Thyroid gland (tissue), 4 donors: ENCODE data around the gene S100A4. TPM values are rescaled to one million over a fixed set of nuclear protein-coding genes. Genes with fewer than 3 reads are reported as not detected.

ENCODE experiments used
- DNase-seq, 2 donors: peaks; one replicate each; pipeline ENCODE4 v3.0.0-alpha.2; 2019
- H3K27ac ChIP-seq, 3 donors: fragments of 200-600 bp; sonication (generic); 1 replicate in 2 of 3; 2 replicates in 1 of 3; pipeline ENCODE4 v1.5.1; 2016 to 2019; ENCODE audit warnings: mild to moderate bottlenecking in 1 of 3, moderate library complexity in 1 of 3
- H3K27me3 ChIP-seq: fragments of 200-600 bp; sonication (generic); one replicate; pipeline ENCODE4 v1.5.1; 2019
- H3K36me3 ChIP-seq, 2 donors: fragments of 200-600 bp; sonication (generic); one replicate each; pipeline ENCODE4 v1.5.1; 2016 to 2019
- H3K4me1 ChIP-seq, 2 donors: fragments of 200-600 bp; sonication (generic); one replicate each; pipeline ENCODE4 v1.5.1; 2017 to 2019
- H3K4me3 ChIP-seq, 3 donors: fragments of 200-600 bp; sonication (generic); replicated peaks in 1 of 3; 1 replicate in 2 of 3; 2 replicates in 1 of 3; pipeline ENCODE4 v1.5.1; 2016; ENCODE audit warnings: mild to moderate bottlenecking in 1 of 3
- H3K9me3 ChIP-seq: fragments of 200-600 bp; sonication (generic); one replicate; pipeline ENCODE4 v1.5.1; 2017
- POLR2A ChIP-seq, 2 donors: fragments of 450-650 bp; IDR thresholded peaks; one replicate each; pipeline ENCODE4 v1.6.1; 2017; ENCODE audit warnings: antibody characterized with exemption in 2 of 2, mild to moderate bottlenecking in 2 of 2, moderate library complexity in 1 of 2
- WGBS, 2 donors: methylation state at CpG; one replicate each; pipeline ENCODE4 v1.1.5; 2017; 5-methylcytosine and 5-hydroxymethylcytosine counted together
- intact Hi-C: fragments of 100-400 bp; cut with DNase I; formaldehyde crosslinking; loops from one replicate; pipeline ENCODE4 v1.15.1; 2023
- total RNA-seq, 4 donors: library from RNA; depleted of rRNA; stranded (reverse); fragments of >200 nt; gene quantifications; one replicate each; pipeline ENCODE4 v1.2.3, GENCODE V29; 2016
- TF ChIP-seq, protein P1 (sequence below), 6 experiments: fragments of 200-600 bp in 3 of 6; fragments of 450-650 bp in 3 of 6; sonication (generic) in 3 of 6; IDR thresholded peaks; one replicate each; pipeline ENCODE4 v1.5.1; 2016 to 2019; ENCODE audit warnings: antibody characterized with exemption in 6 of 6, mild to moderate bottlenecking in 2 of 6, inconsistent platforms in 1 of 6, moderate library complexity in 1 of 6

S100A4 gene
- total RNA-seq, 4 donors from 2014 or later = 57.3 to 251 (median 133) TPM

DNA sequence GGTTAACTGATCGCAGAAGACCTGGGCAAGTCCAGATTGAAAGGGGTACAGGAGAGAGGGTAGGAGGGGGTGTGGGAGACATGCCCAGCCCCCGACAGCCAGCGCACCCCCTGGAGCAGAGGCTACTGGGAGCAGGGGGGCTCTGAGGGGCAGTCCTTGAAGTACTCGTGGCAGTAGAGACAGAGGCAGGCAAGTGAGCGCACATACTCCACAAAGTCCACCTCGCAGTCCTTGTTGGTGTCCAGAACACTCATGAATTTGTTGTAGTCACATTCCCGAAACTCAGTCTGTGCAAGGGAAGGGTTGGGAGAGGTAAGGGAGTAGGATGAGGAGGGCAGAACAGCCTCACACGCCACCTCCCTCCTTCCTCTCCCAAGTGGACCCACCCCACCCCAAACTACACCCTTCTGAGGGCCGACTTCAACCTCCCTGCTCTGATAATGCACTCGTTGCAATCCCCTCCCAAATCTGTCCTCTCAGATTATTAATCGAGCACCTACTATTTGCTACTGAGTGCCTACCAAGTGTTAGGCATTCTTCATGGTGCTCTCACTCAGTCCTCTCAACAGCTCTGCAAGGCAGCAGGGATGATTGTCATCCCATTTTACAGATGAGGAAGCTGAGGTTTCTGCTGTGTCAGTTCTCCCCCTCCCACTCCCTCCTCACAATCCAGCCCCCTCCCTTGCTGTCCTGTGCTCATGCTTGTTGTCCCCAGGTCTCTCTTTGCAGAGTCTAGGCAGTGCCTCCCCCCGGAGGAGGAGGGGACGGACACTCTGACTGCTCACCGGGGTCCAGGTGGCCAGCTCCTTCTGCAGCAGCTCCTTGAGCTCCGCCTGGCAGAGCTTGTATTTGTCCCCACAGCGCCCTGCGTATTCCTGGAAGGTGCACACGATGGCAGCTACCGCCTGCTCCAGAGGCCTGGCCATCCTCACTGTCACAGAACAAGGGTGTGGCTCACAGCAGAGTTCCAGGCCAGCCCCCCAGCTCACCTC, 2.2 kb upstream of the S100A4 start:
- Histone ChIP-seq H3K36me3 (no peaks in the 10 kb centered on the region), H3K4me3 (no peak overlapping the region), H3K27me3 (no peaks in the 10 kb centered on the region), H3K27ac (peak overlapping the region; percentile 74 to 96 (median 94)), H3K9me3 (no peaks in the 10 kb centered on the region), H3K4me1 (peaks cover 41 to 76% of the 10 kb centered on the region in 2 donors)
- intact Hi-C loops = no loop called here
- 78 to 84% methylated on average over 17 to 18 of the region's 19 CpGs for WGBS, 2 donors
- DNase-seq = no peak
- TF ChIP-seq, protein P1, sequence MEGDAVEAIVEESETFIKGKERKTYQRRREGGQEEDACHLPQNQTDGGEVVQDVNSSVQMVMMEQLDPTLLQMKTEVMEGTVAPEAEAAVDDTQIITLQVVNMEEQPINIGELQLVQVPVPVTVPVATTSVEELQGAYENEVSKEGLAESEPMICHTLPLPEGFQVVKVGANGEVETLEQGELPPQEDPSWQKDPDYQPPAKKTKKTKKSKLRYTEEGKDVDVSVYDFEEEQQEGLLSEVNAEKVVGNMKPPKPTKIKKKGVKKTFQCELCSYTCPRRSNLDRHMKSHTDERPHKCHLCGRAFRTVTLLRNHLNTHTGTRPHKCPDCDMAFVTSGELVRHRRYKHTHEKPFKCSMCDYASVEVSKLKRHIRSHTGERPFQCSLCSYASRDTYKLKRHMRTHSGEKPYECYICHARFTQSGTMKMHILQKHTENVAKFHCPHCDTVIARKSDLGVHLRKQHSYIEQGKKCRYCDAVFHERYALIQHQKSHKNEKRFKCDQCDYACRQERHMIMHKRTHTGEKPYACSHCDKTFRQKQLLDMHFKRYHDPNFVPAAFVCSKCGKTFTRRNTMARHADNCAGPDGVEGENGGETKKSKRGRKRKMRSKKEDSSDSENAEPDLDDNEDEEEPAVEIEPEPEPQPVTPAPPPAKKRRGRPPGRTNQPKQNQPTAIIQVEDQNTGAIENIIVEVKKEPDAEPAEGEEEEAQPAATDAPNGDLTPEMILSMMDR (IDR thresholded peaks at IDR 0.05) = no peak
- TF ChIP-seq POLR2A (IDR thresholded peaks at IDR 0.05) = no peak

DNA sequence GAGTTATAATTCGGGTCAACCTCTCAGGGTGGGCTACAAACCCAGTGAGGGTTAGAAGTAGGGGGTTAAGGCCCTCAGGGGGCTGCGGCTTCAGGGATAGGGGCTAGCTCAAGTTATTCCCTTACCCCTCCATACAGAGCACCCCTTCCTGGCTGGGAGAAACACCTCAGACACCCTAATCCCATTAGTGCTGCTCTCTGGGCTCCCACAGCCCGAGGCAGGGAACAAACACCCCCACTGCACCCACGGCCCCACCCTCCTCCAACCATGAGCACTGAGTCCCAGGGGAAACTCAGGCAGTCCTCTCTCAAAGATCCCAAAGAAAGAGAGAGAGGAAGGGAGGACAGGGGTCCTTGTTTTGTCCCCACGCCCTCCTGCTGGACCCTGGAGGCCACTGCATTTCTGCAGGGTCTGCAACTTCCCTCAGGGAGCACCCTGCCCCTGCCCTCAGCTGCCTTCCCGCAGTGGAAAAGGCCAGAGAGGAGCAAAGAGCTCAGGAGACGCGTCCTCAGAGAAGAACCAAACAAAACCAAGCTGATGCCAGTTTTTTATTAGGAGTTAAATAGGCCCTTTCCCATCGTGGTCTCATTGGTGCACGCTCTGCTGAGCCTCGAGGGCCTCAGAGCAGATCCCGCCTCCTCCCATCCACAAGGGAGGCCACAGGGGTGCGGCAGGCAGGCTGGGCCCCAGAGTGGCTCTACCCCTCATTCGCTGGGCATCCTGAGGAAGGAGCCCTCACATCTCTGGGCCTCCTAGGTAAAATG, 1.4 kb upstream of the S100A4 start:
- intact Hi-C loops = no loop called here
- DNase-seq = peak; percentile 83 to 84
- H3K4me1 ChIP-seq = peaks cover 41 to 85% of the 10 kb centered on the region in 2 donors

DNA sequence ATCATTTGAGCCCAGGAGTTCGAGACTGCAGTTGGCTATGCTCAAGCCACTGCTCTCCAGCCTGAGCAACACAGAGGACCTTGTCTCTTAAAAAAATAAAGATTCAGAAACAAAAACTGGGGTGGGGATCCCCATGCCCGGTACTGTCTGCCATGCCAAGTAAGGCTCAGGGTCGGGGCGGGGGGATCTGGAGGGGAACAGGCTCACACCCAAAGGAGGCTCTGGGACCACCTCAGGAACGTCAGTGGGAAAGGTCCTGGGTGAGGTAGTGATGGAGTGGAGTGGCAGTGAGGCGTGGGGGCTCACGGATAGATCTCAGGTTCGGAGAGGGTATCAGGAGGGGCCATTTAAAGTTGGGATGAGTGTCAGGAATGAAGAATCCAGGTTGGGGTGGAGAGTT, 765 bp upstream of the S100A4 start:
- Histone ChIP-seq H3K27ac (peak overlapping the region; percentile 74 to 96 (median 94)), H3K9me3 (no peaks in the 10 kb centered on the region), H3K27me3 (no peaks in the 10 kb centered on the region), H3K4me1 (peaks cover 41 to 91% of the 10 kb centered on the region in 2 donors), H3K36me3 (no peaks in the 10 kb centered on the region), H3K4me3 (no peak overlapping the region)
- intact Hi-C loops = no loop called here
- no peak for DNase-seq
- 81 to 86% methylated on average over 8 of the region's 8 CpGs for WGBS, 2 donors
- TF ChIP-seq, protein P1 (IDR thresholded peaks at IDR 0.05) = no peak
- no peak for TF ChIP-seq POLR2A (IDR thresholded peaks at IDR 0.05)

More for the DNA sequence above, 1.4 kb upstream of the S100A4 start:
- Histone ChIP-seq H3K4me3 (no peak overlapping the region), H3K9me3 (no peaks in the 10 kb centered on the region), H3K36me3 (no peaks in the 10 kb centered on the region), H3K27me3 (no peaks in the 10 kb centered on the region), H3K27ac (peak overlapping the region; percentile 74 to 96 (median 94))
- TF ChIP-seq, protein P1 (IDR thresholded peaks at IDR 0.05) = no peak
- peak in 1 of 2 donors; percentile 70 for TF ChIP-seq POLR2A (IDR thresholded peaks at IDR 0.05)
- WGBS, 2 donors = 39 to 42% methylated on average over 11 to 13 of the region's 14 CpGs

DNA sequence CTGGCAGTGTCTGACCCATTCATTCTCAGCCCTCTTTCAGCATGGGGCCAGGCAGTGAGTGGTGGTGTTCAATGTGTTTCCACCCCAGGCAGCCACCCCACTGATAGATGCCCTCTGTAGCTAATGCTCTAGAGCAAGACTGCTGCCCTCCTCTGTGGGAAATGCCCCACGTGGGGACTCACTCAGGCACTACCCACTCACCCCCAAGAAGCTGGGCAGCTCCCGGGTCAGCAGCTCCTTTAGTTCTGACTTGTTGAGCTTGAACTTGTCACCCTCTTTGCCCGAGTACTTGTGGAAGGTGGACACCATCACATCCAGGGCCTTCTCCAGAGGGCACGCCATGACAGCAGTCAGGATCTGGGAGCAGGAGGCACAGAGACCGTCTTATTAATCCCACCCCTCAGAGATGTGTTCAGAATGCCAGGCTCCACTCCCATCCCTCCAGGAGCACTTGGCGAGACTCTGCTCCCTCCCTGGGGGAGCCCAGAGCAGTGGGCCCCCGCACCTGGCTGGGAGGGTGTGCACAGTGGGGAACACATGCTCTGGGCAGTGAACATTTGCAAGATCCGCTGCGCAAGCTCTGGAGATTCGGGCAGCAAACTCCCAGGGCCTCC, 1.0 kb downstream of the S100A4 start:
- TF ChIP-seq, protein P1 (IDR thresholded peaks at IDR 0.05) = no peak
- no peak for TF ChIP-seq POLR2A (IDR thresholded peaks at IDR 0.05)
- Histone ChIP-seq H3K27ac (peak overlapping the region; percentile 74 to 96 (median 94)), H3K4me3 (peak overlapping the region in 1 of 3 donors; percentile 14), H3K9me3 (no peaks in the 10 kb centered on the region), H3K27me3 (no peaks in the 10 kb centered on the region), H3K4me1 (peaks cover 54 to 100% of the 10 kb centered on the region in 2 donors), H3K36me3 (no peaks in the 10 kb centered on the region)
- 43 to 44% methylated on average over 6 to 10 of the region's 10 CpGs for WGBS, 2 donors
- no peak for DNase-seq
- intact Hi-C loops = no loop called here
